Mesodermal cell (in vitro differentiated cells): ENCODE results near the gene CGNL1.

Experiments
- H3K27ac ChIP-seq: 2 replicates; pipeline ENCODE4 v1.7.0; 2013; ENCODE audit warnings: mild to moderate bottlenecking, low read depth, low read length, moderate library complexity; ENCODE audit not compliant: severe bottlenecking
- H3K36me3 ChIP-seq: 2 replicates; pipeline ENCODE4 v1.7.1; 2013; ENCODE audit warnings: mild to moderate bottlenecking, low read length, moderate library complexity; ENCODE audit not compliant: control insufficient read depth, insufficient read depth
- H3K4me1 ChIP-seq: one replicate; pipeline ENCODE4 v1.7.1; 2013; ENCODE audit warnings: mild to moderate bottlenecking, low read length; ENCODE audit not compliant: insufficient read depth, control insufficient read depth, poor library complexity, severe bottlenecking
- H3K4me3 ChIP-seq: 2 replicates; pipeline ENCODE4 v1.7.0; 2013; ENCODE audit warnings: low read length, control low read depth, mild to moderate bottlenecking; ENCODE audit not compliant: insufficient read depth, poor library complexity, severe bottlenecking; ENCODE audit errors: extremely low read depth
- H3K9me3 ChIP-seq: 2 replicates; pipeline ENCODE4 v1.7.1; 2013; ENCODE audit warnings: mild to moderate bottlenecking, low read length, moderate library complexity; ENCODE audit not compliant: control insufficient read depth
- WGBS, 2 experiments: methylation state at CpG; one replicate each; pipeline ENCODE4 v1.1.5; 2013; ENCODE audit warnings: missing lambda C conversion rate in 2 of 2; ENCODE audit not compliant: insufficient coverage in 2 of 2; 5-methylcytosine and 5-hydroxymethylcytosine counted together

Gene CGNL1

GRCh38 chr15:57354436-57355123 lies 21.7 kb upstream of the CGNL1 start:
- H3K4me3 ChIP-seq: no peak overlapping the region
- WGBS, 2 experiments: 94 to 95% methylated on average over 5 of the region's 7 CpGs
- H3K9me3 ChIP-seq: no peaks in the 10 kb centered on the region
- peaks cover 23% of the 10 kb centered on the region for H3K4me1 ChIP-seq
- no peaks in the 10 kb centered on the region for H3K36me3 ChIP-seq
- no peak overlapping the region for H3K27ac ChIP-seq

- peaks cover 29% of the 10 kb centered on the region for H3K4me1 ChIP-seq
- no peaks in the 10 kb centered on the region for H3K36me3 ChIP-seq
- no peaks in the 10 kb centered on the region for H3K9me3 ChIP-seq
- H3K4me3 ChIP-seq: no peak overlapping the region
- no peak overlapping the region for H3K27ac ChIP-seq
- WGBS, 2 experiments: 88 to 100% methylated on average over 3 to 8 of the region's 8 CpGs
Observed at GRCh38 chr15:57355259-57355658, 21.0 kb upstream of the CGNL1 start.

DNA sequence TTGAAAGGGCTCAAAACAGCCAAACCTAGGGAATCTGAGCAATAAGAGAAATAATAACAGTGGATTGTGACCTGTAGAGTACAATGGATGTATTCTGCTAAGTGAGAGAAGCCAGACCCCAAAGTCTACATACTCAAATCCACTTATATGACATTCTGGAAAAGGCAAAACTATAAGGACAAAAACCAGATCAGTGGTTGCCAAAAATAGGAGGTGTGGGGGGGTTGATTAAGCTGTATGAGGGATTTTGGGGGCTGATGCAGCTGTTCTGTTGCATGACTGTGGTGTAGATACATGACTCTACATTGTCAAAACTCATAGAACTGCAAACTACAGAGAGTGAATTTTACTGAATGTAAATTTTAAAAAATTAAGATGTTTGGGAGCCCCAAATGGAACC lies 20.1 kb upstream of the CGNL1 start:
- Histone ChIP-seq H3K4me3 (no peak overlapping the region), H3K27ac (peak overlapping the region; percentile 85), H3K36me3 (no peaks in the 10 kb centered on the region), H3K9me3 (peaks cover 5% of the 10 kb centered on the region), H3K4me1 (peaks cover 30% of the 10 kb centered on the region)

- 32 to 33% methylated on average over 4 of the region's 4 CpGs for WGBS, 2 experiments
- no peak overlapping the region for H3K4me3 ChIP-seq
- H3K36me3 ChIP-seq: no peaks in the 10 kb centered on the region
- peak overlapping the region; percentile 85 for H3K27ac ChIP-seq
- peaks cover 30% of the 10 kb centered on the region for H3K4me1 ChIP-seq
- H3K9me3 ChIP-seq: peaks cover 7% of the 10 kb centered on the region
Observed at GRCh38 chr15:57356636-57357035, 19.7 kb upstream of the CGNL1 start.

DNA sequence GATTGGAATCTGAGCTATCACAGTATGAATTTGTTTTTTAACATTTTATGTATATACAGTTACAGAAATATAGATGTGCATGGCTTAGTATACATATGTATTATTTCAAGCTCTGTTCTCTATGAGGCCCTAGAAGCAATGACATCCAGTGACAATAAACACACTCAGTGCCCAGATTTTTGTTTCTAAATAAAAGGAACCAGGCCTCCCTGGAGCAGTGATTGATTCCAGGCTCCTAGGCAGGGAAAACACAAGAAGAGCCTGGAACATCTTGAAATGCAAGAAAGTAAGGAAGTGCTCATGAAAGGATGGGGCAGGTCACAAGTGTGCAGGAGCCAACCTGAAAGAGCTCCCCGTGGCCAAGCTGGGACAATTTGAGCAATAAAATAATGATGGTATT lies 18.5 kb upstream of the CGNL1 start:
- WGBS, 2 experiments: no CpG with 5 or more reads among the region's 1 CpG
- H3K36me3 ChIP-seq: no peaks in the 10 kb centered on the region
- no peak overlapping the region for H3K4me3 ChIP-seq
- peaks cover 7% of the 10 kb centered on the region for H3K9me3 ChIP-seq
- H3K4me1 ChIP-seq: peaks cover 30% of the 10 kb centered on the region
- H3K27ac ChIP-seq: peak overlapping the region; percentile 36

DNA sequence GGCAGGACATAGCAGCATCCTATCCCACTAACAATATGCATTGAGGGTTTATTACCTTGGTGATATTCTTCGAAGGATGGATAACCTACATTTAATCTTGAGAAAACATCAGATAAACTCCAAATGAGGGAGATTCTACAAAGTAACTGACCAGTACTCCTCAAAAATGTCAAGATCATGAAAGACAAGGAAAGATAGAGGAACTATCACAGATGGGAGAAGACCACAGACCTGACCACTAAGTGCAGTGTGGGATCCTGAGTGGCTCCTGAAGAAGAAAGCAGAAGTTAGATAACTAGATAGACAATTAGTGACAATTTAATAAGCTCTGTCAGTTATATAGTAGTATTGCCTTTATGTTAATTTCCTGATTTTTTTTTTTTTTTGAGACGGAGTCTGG lies 17.7 kb upstream of the CGNL1 start:
- Histone ChIP-seq H3K9me3 (peaks cover 7% of the 10 kb centered on the region), H3K4me3 (no peak overlapping the region), H3K36me3 (no peaks in the 10 kb centered on the region), H3K27ac (no peak overlapping the region), H3K4me1 (peaks cover 30% of the 10 kb centered on the region)
- whole genome bisulfite sequencing, 2 experiments: no CpG with 5 or more reads among the region's 2 CpGs

- Histone ChIP-seq H3K36me3 (no peaks in the 10 kb centered on the region), H3K4me1 (peaks cover 8% of the 10 kb centered on the region), H3K9me3 (peaks cover 7% of the 10 kb centered on the region), H3K4me3 (no peak overlapping the region), H3K27ac (no peak overlapping the region)
- no CpG with 5 or more reads among the region's 1 CpG for WGBS, 2 experiments
Observed at GRCh38 chr15:57363661-57364060, 12.6 kb upstream of the CGNL1 start.

DNA sequence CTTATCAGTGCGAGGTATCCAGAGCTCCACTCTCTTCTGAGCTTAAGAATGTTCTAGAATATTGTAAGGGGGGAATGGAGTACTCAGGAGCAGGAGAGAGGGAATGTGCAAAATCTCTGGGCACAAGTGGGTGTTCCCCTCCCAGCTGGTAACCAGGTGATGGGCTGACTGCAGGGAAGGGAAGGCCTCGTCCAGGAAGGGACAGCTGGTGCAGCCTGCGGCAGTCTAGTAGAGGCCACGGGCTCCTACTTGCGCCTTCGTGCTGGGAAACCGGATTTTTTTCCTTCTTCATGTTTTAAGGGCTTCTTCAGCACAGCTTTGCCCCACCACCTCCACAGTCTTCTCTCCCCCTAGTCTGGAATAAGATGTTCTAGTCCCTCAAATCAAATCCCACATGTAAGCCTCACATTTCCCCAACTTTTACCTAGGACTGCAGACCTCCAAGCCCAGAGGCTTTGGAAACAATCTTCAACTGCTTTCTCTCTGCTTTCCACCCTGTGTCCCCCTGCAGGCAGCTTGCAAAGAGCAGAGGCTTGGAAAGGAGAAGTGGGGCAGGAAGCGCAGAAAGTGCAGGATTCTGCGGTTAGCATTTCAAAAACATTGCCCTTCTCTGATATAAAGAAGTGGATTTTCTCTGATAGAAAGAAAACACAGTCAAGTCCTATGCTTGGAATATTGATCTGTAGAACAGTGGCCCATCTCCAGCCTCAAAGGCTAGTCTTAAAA lies 11.9 kb upstream of the CGNL1 start:
- WGBS, 2 experiments: 65 to 79% methylated on average over 8 to 9 of the region's 9 CpGs
- Histone ChIP-seq H3K9me3 (peaks cover 7% of the 10 kb centered on the region), H3K4me1 (peaks cover 8% of the 10 kb centered on the region), H3K36me3 (no peaks in the 10 kb centered on the region), H3K27ac (peak overlapping the region; percentile 2), H3K4me3 (no peak overlapping the region)

DNA sequence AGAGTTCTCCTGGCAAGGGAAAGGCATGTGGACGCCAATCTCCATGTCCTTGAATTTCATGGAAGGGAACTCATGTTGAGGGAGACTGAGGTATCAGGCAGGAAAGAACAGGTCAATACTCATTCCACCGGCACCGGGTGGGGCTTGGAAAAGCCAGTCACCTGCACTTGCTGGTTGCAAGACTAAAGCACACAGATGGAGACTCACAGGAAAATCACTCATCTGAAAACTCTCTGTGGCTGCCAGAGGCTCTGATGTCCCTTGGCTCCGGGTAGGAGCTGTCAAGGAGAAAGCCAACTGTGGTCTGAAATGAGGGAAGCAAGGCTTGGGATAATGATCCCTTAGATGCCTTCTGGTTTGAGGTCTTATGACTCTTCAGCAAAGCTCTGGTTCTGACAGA lies 8.7 kb upstream of the CGNL1 start:
- Histone ChIP-seq H3K4me3 (no peak overlapping the region), H3K36me3 (no peaks in the 10 kb centered on the region), H3K4me1 (no peaks in the 10 kb centered on the region), H3K9me3 (no peaks in the 10 kb centered on the region), H3K27ac (no peak overlapping the region)
- WGBS, 2 experiments: 92 to 98% methylated on average over 4 of the region's 4 CpGs

- 92 to 100% methylated on average over 1 of the region's 1 CpG for WGBS, 2 experiments
- Histone ChIP-seq H3K9me3 (no peaks in the 10 kb centered on the region), H3K4me3 (no peak overlapping the region), H3K36me3 (no peaks in the 10 kb centered on the region), H3K4me1 (no peaks in the 10 kb centered on the region), H3K27ac (no peak overlapping the region)
Observed at GRCh38 chr15:57370929-57371328, 5.4 kb upstream of the CGNL1 start.

- 96% methylated on average over 3 to 4 of the region's 4 CpGs for WGBS, 2 experiments
- Histone ChIP-seq H3K4me1 (peaks cover 9% of the 10 kb centered on the region), H3K36me3 (no peaks in the 10 kb centered on the region), H3K27ac (no peak overlapping the region), H3K4me3 (no peak overlapping the region), H3K9me3 (no peaks in the 10 kb centered on the region)
Observed at GRCh38 chr15:57373251-57373881, 2.9 kb upstream of the CGNL1 start.
